Activated naive CD4-positive, alpha-beta T cell treated with anti-CD3 and anti-CD28 coated beads, Interleukin-2, amount 50 U/mL, for 24 hours (primary cell): ENCODE measurements around the gene RORB.

ENCODE experiments used
- H3K27ac Mint-ChIP-seq: one replicate; pipeline ENCODE4 v1.8.0; 2021; ENCODE audit warnings: mild to moderate bottlenecking, mixed read lengths
- H3K27me3 Mint-ChIP-seq: one replicate; pipeline ENCODE4 v1.8.0; 2021; ENCODE audit warnings: mixed read lengths
- H3K36me3 Mint-ChIP-seq: one replicate; pipeline ENCODE4 v1.8.0; 2021; ENCODE audit warnings: mixed read lengths
- H3K4me1 Mint-ChIP-seq: one replicate; pipeline ENCODE4 v1.8.0; 2021; ENCODE audit warnings: mixed read lengths
- H3K4me3 Mint-ChIP-seq: one replicate; pipeline ENCODE4 v1.8.0; 2021; ENCODE audit warnings: mild to moderate bottlenecking, mixed read lengths
- H3K9me3 Mint-ChIP-seq: one replicate; pipeline ENCODE4 v1.8.0; 2021; ENCODE audit warnings: mixed read lengths

The RORB gene

DNA sequence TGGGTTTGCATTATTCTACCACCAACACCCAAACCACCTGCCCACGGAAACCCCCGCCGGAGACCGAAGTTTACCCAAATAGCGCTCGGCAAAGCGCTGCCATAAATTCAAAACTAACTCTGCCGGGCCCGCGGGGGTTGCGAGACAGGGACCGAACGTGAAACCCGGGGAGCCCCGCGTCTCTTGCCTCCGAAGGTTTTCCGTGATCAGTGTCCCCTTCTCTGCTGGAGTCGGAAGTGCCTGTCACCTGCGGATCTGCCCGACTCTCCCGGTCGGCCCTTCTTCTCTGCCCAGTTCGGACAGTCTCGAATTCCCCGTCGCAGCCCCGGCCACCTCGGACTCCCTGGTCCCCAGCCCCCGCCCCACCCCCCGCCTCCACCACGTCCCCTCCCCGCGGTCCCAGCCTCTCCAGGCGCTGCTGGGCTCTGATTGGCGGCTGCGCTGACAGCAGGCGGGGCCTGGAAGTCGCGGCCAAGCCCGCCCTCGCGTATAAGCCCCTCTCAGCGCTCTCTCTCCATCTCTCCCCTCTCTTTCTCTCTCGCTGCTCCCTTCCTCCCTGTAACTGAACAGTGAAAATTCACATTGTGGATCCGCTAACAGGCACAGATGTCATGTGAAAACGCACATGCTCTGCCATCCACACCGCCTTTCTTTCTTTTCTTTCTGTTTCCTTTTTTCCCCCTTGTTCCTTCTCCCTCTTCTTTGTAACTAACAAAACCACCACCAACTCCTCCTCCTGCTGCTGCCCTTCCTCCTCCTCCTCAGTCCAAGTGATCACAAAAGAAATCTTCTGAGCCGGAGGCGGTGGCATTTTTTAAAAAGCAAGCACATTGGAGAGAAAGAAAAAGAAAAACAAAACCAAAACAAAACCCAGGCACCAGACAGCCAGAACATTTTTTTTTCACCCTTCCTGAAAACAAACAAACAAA is at the start of gene RORB:
Gene RORB (plus strand): TSS at position 517 of the 929 bp plus-strand sequence. CDS start 642 bp downstream, outside the sequence.
- Mint-ChIP-seq H3K4me1 (peaks cover 28% of the 10 kb centered on the region), H3K4me3 (peak within 1 kb of the TSS; percentile 81), H3K27me3 (peaks cover 40% of the 10 kb centered on the region), H3K36me3 (no peaks in the 10 kb centered on the region), H3K27ac (no peak within 1 kb of the TSS), H3K9me3 (peaks cover 5% of the 10 kb centered on the region)

DNA sequence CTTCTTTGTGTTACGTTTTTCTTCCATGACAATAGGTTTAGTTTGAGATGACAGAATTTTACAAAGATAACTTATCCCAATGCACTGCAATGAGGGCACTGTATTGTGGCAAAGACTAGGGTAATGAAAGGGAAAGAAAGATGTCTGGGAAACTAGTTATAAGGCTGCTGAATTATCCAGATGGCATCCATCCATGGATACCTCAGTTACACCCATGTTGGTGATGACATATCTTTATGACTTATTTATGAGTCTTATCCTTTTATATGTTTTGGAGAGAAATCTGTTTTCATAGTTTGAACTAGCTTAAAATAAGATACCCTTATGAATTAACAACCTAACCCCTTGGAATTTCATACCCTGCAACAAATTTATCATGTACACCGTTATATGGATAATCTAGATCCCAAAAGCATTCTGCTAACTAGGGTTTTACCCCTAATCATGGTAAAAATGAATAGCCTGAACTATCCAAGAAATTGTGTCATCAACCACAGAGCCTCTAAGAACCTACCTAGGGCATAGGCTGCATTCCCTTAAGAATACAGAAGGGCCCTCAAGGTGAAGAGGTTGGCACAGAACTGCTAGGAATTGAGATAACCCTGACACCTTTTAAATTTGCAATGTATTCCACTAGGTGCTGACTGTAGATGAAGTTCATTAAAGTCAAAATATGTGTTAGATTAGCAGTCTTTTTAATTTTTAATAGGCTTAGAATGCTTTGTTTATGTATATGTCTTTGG is 49.5 kb upstream of the RORB start:
- Mint-ChIP-seq H3K4me3 (no peak overlapping the region), H3K36me3 (no peaks in the 10 kb centered on the region), H3K9me3 (peaks cover 11% of the 10 kb centered on the region), H3K4me1 (no peaks in the 10 kb centered on the region), H3K27ac (no peak overlapping the region), H3K27me3 (no peaks in the 10 kb centered on the region)

GRCh38 chr9:74449060-74449459 is 48.1 kb upstream of the RORB start:
- no peaks in the 10 kb centered on the region for H3K27me3 Mint-ChIP-seq
- H3K4me3 Mint-ChIP-seq = no peak overlapping the region
- H3K36me3 Mint-ChIP-seq = no peaks in the 10 kb centered on the region
- no peak overlapping the region for H3K27ac Mint-ChIP-seq
- H3K4me1 Mint-ChIP-seq = no peaks in the 10 kb centered on the region
- peaks cover 11% of the 10 kb centered on the region for H3K9me3 Mint-ChIP-seq

GRCh38 chr9:74458832-74459231 is 38.3 kb upstream of the RORB start:
- Mint-ChIP-seq H3K9me3 (no peaks in the 10 kb centered on the region), H3K27me3 (no peaks in the 10 kb centered on the region), H3K4me1 (no peaks in the 10 kb centered on the region), H3K27ac (no peak overlapping the region), H3K4me3 (no peak overlapping the region), H3K36me3 (no peaks in the 10 kb centered on the region)

- H3K27ac Mint-ChIP-seq = no peak overlapping the region
- no peaks in the 10 kb centered on the region for H3K4me1 Mint-ChIP-seq
- H3K36me3 Mint-ChIP-seq = no peaks in the 10 kb centered on the region
- no peak overlapping the region for H3K4me3 Mint-ChIP-seq
- H3K9me3 Mint-ChIP-seq = peaks cover 11% of the 10 kb centered on the region
- H3K27me3 Mint-ChIP-seq = no peaks in the 10 kb centered on the region
Observed at GRCh38 chr9:74463825-74464224, 33.3 kb upstream of the RORB start.

DNA sequence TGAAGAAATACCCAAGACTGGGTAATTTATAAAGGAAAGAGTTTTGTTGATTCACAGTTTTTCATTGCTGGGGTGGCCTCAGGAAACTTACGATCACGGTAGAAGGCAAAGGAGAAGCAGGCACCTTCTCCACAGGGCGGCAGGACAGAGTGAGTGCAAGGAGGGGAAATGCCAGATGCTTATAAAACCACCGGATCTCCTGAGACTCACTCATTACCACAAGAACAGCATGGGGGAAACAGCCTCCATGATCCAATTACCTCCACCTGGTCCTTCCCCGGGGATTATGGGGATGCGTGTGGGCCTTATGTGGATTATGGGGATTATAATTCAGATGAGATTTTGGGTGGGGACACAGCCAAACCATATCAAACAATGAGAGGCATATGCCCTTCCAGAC is 18.5 kb upstream of the RORB start:
- Mint-ChIP-seq H3K27me3 (no peaks in the 10 kb centered on the region), H3K27ac (no peak overlapping the region), H3K4me1 (no peaks in the 10 kb centered on the region), H3K4me3 (no peak overlapping the region), H3K9me3 (peaks cover 7% of the 10 kb centered on the region), H3K36me3 (no peaks in the 10 kb centered on the region)

DNA sequence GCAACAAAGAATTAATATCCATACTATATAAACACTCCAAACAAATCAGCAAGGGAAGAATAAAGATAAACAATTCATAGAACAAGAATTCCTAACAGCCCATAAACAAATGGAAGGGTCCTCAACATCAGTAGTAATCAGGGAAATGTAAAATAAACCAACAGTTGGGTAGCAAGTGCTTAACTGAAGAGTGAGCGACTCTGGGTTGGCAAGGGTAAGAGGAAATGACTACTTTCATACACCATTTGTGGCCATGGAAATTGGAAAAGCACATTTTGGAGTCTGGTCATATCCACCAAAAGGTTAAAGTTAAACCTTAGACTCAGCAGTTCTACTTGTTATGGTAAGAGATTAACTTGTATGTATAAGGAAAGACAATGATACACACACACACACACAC is 17.4 kb upstream of the RORB start:
- Mint-ChIP-seq H3K9me3 (peaks cover 6% of the 10 kb centered on the region), H3K4me1 (no peaks in the 10 kb centered on the region), H3K27ac (no peak overlapping the region), H3K27me3 (no peaks in the 10 kb centered on the region), H3K36me3 (no peaks in the 10 kb centered on the region), H3K4me3 (no peak overlapping the region)

- Mint-ChIP-seq H3K36me3 (no peaks in the 10 kb centered on the region), H3K27me3 (no peaks in the 10 kb centered on the region), H3K4me1 (no peaks in the 10 kb centered on the region), H3K4me3 (no peak overlapping the region), H3K9me3 (peaks cover 5% of the 10 kb centered on the region), H3K27ac (no peak overlapping the region)
Observed at GRCh38 chr9:74487395-74487794, 9.7 kb upstream of the RORB start.

DNA sequence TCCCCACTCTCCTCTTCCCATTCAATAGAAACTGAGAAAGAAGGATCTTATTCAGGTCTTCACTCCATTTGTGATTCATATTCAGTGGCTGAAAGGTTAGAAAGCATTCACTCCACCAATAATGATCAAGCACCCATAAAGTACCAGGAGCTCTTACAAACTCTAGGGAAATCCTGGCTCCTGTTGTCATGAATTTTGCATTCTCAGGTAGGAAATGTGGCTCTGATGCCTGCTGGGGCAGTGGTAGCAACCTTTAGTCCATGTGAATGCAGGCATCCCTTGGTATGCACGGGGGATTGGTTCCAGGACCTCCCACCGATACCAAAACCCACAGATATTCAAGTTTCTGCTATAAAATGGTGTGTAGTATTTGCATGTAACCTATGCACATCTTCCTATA is 3.6 kb upstream of the RORB start:
- no peak overlapping the region for H3K4me3 Mint-ChIP-seq
- H3K27ac Mint-ChIP-seq = no peak overlapping the region
- no peaks in the 10 kb centered on the region for H3K36me3 Mint-ChIP-seq
- H3K9me3 Mint-ChIP-seq = peaks cover 7% of the 10 kb centered on the region
- H3K27me3 Mint-ChIP-seq = peaks cover 20% of the 10 kb centered on the region
- peaks cover 18% of the 10 kb centered on the region for H3K4me1 Mint-ChIP-seq

GRCh38 chr9:74494490-74494889 is 2.6 kb upstream of the RORB start:
- H3K27ac Mint-ChIP-seq = no peak overlapping the region
- no peaks in the 10 kb centered on the region for H3K36me3 Mint-ChIP-seq
- H3K4me1 Mint-ChIP-seq = peaks cover 24% of the 10 kb centered on the region
- peaks cover 26% of the 10 kb centered on the region for H3K27me3 Mint-ChIP-seq
- peaks cover 7% of the 10 kb centered on the region for H3K9me3 Mint-ChIP-seq
- H3K4me3 Mint-ChIP-seq = no peak overlapping the region

- no peaks in the 10 kb centered on the region for H3K36me3 Mint-ChIP-seq
- H3K4me1 Mint-ChIP-seq = peaks cover 28% of the 10 kb centered on the region
- no peak overlapping the region for H3K27ac Mint-ChIP-seq
- H3K27me3 Mint-ChIP-seq = peaks cover 40% of the 10 kb centered on the region
- H3K4me3 Mint-ChIP-seq = peak overlapping the region; percentile 72
- peaks cover 7% of the 10 kb centered on the region for H3K9me3 Mint-ChIP-seq
Observed at GRCh38 chr9:74496406-74496805, 729 bp upstream of the RORB start.

- H3K4me1 Mint-ChIP-seq = peaks cover 28% of the 10 kb centered on the region
- no peaks in the 10 kb centered on the region for H3K36me3 Mint-ChIP-seq
- H3K4me3 Mint-ChIP-seq = peak overlapping the region; percentile 81
- no peaks in the 10 kb centered on the region for H3K9me3 Mint-ChIP-seq
- H3K27me3 Mint-ChIP-seq = peaks cover 42% of the 10 kb centered on the region
- H3K27ac Mint-ChIP-seq = no peak overlapping the region
Observed at GRCh38 chr9:74497748-74498620, 849 bp downstream of the RORB start.

DNA sequence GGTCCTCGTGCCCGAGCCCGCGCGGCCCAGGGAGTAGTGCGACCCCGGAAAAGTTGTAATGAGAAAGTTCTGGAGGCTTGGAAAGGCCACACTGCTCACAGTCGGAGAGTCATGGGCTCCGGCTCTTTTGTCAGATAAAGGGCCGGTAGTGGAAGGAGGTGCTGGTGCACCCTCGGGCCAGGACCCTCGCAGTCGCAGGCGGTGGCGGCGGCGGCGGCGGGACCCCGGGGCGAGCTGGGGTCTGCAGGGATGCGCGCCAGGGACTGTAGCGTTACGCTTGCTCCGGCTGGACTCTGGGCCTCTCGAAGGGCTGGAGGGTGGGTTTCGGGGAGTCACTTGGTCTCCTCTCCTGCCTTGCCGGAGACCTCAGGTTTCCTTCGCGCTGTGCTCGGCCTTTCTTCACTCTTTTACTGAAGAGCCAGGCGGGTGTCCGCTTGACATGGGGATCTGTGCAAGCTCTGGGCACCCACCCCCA is 1.5 kb downstream of the RORB start:
- Mint-ChIP-seq H3K4me3 (peak overlapping the region; percentile 60), H3K4me1 (peaks cover 28% of the 10 kb centered on the region), H3K36me3 (no peaks in the 10 kb centered on the region), H3K9me3 (no peaks in the 10 kb centered on the region), H3K27me3 (peaks cover 43% of the 10 kb centered on the region), H3K27ac (no peak overlapping the region)

GRCh38 chr9:74499111-74499601 is 2.0 kb downstream of the RORB start:
- no peak overlapping the region for H3K27ac Mint-ChIP-seq
- no peaks in the 10 kb centered on the region for H3K36me3 Mint-ChIP-seq
- peaks cover 43% of the 10 kb centered on the region for H3K27me3 Mint-ChIP-seq
- H3K4me1 Mint-ChIP-seq = peaks cover 28% of the 10 kb centered on the region
- no peaks in the 10 kb centered on the region for H3K9me3 Mint-ChIP-seq
- H3K4me3 Mint-ChIP-seq = peak overlapping the region; percentile 60
